ENCODE measurements around the gene CDC16.

GRCh38 chr13:114196629-114197028 lies 38.1 kb upstream of the CDC16 start:
- no peak for TF ChIP-seq CTCF (IDR thresholded peaks at IDR 0.05 in 2 of 3, conservative IDR thresholded peaks at IDR 0.05 in 1 of 3; ENCODE audit: borderline replicate concordance in 1 of 3, insufficient read depth in 1 of 3, low read depth in 2 of 3, low read length in 2 of 3)
- TF ChIP-seq POLR2AphosphoS5 (IDR thresholded peaks at IDR 0.05; ENCODE audit: low read depth, low read length) = no peak
- no peak for TF ChIP-seq EZH2 (IDR thresholded peaks at IDR 0.05)
- no peak for TF ChIP-seq ZFX (IDR thresholded peaks at IDR 0.05)
- no peak for TF ChIP-seq RAD21 (IDR thresholded peaks at IDR 0.05; ENCODE audit: low read depth)
- TF ChIP-seq SRF (IDR thresholded peaks at IDR 0.05; ENCODE audit: low read depth) = no peak
- no peak for TF ChIP-seq EGR1 (IDR thresholded peaks at IDR 0.05; ENCODE audit: low read depth)
- TF ChIP-seq MAX (IDR thresholded peaks at IDR 0.05) = no peak
- no peak for TF ChIP-seq ZNF274 (IDR thresholded peaks at IDR 0.05; ENCODE audit: low read depth, low read length)
- no peak for TF ChIP-seq POLR2A (IDR thresholded peaks at IDR 0.05; ENCODE audit: borderline replicate concordance, extremely low read depth, insufficient read depth, insufficient read length)
- TF ChIP-seq SP1 (IDR thresholded peaks at IDR 0.05; ENCODE audit: low read depth) = no peak
- TF ChIP-seq EZH2phosphoT487 (IDR thresholded peaks at IDR 0.05; ENCODE audit: borderline replicate concordance) = no peak
- TF ChIP-seq JUND (IDR thresholded peaks at IDR 0.05) = no peak
